ENCODE data around the gene IL36B.

The IL36B gene

GRCh38 chr2:112995346-112995920, 57.2 kb downstream of the IL36B start:
- in situ Hi-C loops (cut with HindIII; ENCODE audit: low sequenced_read_pairs): no loop called here
- H3K4me3 ChIP-seq (ENCODE audit: low read depth, low read length): no peak overlapping the region
- DNase-seq (ENCODE audit: low read depth): no peak
- TF ChIP-seq CTCF (IDR thresholded peaks at IDR 0.05; ENCODE audit: low read depth, low read length, missing control alignments): no peak

DNA sequence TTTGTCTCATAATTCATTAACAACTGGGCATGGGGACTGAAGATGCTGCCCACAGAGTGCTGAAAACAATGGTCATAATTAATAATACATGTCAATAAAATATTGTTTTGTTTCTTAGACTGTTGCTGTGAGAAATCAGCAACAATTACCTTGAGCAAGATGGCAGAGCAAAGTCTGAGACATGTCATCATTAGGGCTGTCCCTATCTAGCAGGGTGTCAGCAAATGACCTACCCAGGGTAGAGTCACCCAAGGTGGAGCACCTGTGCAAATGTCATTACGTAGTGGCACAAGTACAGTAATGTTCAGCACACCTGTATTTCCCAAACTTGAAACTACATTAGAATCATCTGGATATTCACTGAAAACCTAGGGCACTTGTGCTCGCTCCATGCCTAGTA, 58.0 kb downstream of the IL36B start:
- H3K4me3 ChIP-seq (ENCODE audit: low read depth, low read length): no peak overlapping the region
- no peak for TF ChIP-seq CTCF (IDR thresholded peaks at IDR 0.05; ENCODE audit: low read depth, low read length, missing control alignments)
- DNase-seq (ENCODE audit: low read depth): no peak
- in situ Hi-C loops (cut with HindIII; ENCODE audit: low sequenced_read_pairs): no loop called here

- TF ChIP-seq CTCF (IDR thresholded peaks at IDR 0.05; ENCODE audit: low read depth, low read length, missing control alignments): no peak
- H3K4me3 ChIP-seq (ENCODE audit: low read depth, low read length): no peak overlapping the region
- DNase-seq (ENCODE audit: low read depth): no peak
- in situ Hi-C loops (cut with HindIII; ENCODE audit: low sequenced_read_pairs): no loop called here
Measured at GRCh38 chr2:112993831-112994230, 58.8 kb downstream of the IL36B start.

GRCh38 chr2:112989611-112990010, 63.1 kb downstream of the IL36B start:
- no peak for DNase-seq (ENCODE audit: low read depth)
- in situ Hi-C loops (cut with HindIII; ENCODE audit: low sequenced_read_pairs): no loop called here
- H3K4me3 ChIP-seq (ENCODE audit: low read depth, low read length): no peak overlapping the region
- no peak for TF ChIP-seq CTCF (IDR thresholded peaks at IDR 0.05; ENCODE audit: low read depth, low read length, missing control alignments)

- in situ Hi-C loops (cut with HindIII; ENCODE audit: low sequenced_read_pairs): no loop called here
- DNase-seq (ENCODE audit: low read depth): no peak
- no peak overlapping the region for H3K4me3 ChIP-seq (ENCODE audit: low read depth, low read length)
- TF ChIP-seq CTCF (IDR thresholded peaks at IDR 0.05; ENCODE audit: low read depth, low read length, missing control alignments): no peak
Measured at GRCh38 chr2:112985090-112985489, 67.6 kb downstream of the IL36B start.

GRCh38 chr2:112980537-112980936, 72.1 kb downstream of the IL36B start:
- no peak for TF ChIP-seq CTCF (IDR thresholded peaks at IDR 0.05; ENCODE audit: low read depth, low read length, missing control alignments)

DNA sequence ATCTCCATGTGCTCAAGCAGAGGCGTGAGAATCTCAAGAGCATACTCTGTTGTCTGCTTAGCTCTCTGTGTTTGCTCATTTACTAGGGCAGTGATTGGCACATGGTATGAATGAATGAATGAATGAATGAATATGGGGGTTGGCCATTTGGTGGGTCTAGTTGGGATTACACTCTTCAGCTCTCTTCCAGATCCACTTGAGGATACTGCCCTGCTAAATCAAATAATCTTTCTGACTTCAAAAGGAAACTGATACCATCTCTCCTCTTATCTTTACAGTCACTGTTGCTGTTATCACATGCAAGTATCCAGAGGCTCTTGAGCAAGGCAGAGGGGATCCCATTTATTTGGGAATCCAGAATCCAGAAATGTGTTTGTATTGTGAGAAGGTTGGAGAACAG, 72.9 kb downstream of the IL36B start:
- in situ Hi-C loops (cut with HindIII; ENCODE audit: low sequenced_read_pairs): no loop called here
- no peak overlapping the region for H3K4me3 ChIP-seq (ENCODE audit: low read depth, low read length)
- no peak for TF ChIP-seq CTCF (IDR thresholded peaks at IDR 0.05; ENCODE audit: low read depth, low read length, missing control alignments)
- no peak for DNase-seq (ENCODE audit: low read depth)

More at GRCh38 chr2:112980537-112980936, 72.1 kb downstream of the IL36B start:
- in situ Hi-C loops (cut with HindIII; ENCODE audit: low sequenced_read_pairs): no loop called here
- DNase-seq (ENCODE audit: low read depth): no peak
- H3K4me3 ChIP-seq (ENCODE audit: low read depth, low read length): no peak overlapping the region

Measured in astrocyte of the cerebellum (primary cell).